ENCODE results near the gene COX10. TPM values are rescaled to one million over a fixed set of nuclear protein-coding genes. Genes with fewer than 3 reads are reported as not detected.

COX10 gene
- total and polyA plus RNA-seq, 9 donors, result 11.4 to 16.1 (median 14.1) TPM

DNA sequence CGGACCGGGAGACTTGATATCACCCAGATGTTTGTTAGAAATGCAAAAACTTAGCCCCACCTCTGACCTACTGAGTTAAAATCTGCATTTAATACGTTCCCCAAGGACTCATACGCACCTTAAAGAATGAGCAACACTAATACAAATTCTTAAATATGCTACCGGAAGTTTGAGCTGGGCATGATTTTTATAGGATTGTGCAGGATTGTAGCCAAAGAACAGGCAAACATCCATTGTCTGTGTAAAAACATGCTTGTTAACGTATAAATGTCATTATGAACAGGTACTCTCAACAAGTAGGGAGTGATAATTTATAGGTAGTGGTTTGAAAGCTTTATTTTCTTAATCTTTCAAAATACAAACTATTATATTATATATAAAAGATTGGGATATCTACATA lies 22.3 kb upstream of the COX10 start:
- 50% methylated on average over 2 of the region's 6 CpGs for WGBS (ENCODE audit: insufficient coverage)
- Histone ChIP-seq H3K9me3 (replicated peaks; ENCODE audit: control insufficient read depth, low read depth, low read length) (no peaks in the 10 kb centered on the region), H3K27me3 (ENCODE audit: control insufficient read depth, insufficient read depth, low read length) (no peaks in the 10 kb centered on the region), H3K4me1 (ENCODE audit: control insufficient read depth, insufficient read depth, low read length) (no peaks in the 10 kb centered on the region), H3K27ac (ENCODE audit: low read length) (no peak overlapping the region), H3K36me3 (ENCODE audit: control insufficient read depth, insufficient read depth, low read length) (peaks cover 6% of the 10 kb centered on the region), H3K4me3 (ENCODE audit: low read length) (no peak overlapping the region)
- DNase-seq, result no peak

DNA sequence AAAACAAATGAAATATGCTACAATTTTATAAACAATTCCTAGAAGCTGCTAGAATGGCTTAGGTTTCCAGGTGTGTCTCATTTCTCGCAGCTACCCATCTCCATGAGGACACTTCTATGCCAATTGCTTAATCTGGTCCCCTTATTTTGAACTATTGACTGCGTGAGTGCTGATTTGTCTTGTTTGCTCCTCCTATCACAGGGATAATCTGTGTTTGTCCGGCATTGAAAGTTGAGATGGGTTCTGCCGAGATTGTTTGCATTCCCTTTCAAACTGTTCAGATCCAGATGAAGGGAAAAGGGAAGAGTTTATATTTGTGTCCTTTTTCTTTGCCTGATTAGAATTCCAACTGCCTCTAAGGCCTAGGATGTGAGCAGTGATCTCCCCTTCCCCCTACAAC lies 21.7 kb upstream of the COX10 start:
- DNase-seq, result no peak
- no peaks in the 10 kb centered on the region for H3K4me1 ChIP-seq (ENCODE audit: control insufficient read depth, insufficient read depth, low read length)
- no peaks in the 10 kb centered on the region for H3K9me3 ChIP-seq (replicated peaks; ENCODE audit: control insufficient read depth, low read depth, low read length)
- no peak overlapping the region for H3K4me3 ChIP-seq (ENCODE audit: low read length)
- WGBS (ENCODE audit: insufficient coverage), result no CpG with 5 or more reads among the region's 4 CpGs
- H3K27me3 ChIP-seq (ENCODE audit: control insufficient read depth, insufficient read depth, low read length), result no peaks in the 10 kb centered on the region
- peaks cover 6% of the 10 kb centered on the region for H3K36me3 ChIP-seq (ENCODE audit: control insufficient read depth, insufficient read depth, low read length)
- no peak overlapping the region for H3K27ac ChIP-seq (ENCODE audit: low read length)

DNA sequence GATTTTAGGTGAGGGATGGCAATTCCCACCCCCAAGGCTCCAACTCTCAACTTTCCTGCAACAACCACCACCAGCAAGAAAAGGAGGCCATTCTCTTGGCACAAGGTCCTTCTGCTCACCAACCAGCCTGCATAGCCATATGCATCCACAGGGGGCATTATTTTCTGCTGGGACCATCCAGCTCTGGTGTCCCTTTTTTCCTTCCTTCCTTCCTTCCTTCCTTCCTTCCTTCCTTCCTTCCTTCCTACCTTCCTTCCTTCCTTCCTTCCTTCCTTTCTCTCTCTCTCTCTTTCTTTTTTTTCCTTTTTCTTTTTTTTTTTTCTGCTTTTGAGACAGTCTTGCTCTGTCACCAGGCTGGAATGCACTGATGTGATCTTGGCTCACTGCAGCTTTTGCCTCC lies 21.1 kb upstream of the COX10 start:
- H3K4me1 ChIP-seq (ENCODE audit: control insufficient read depth, insufficient read depth, low read length), result no peaks in the 10 kb centered on the region
- H3K27ac ChIP-seq (ENCODE audit: low read length), result no peak overlapping the region
- H3K9me3 ChIP-seq (replicated peaks; ENCODE audit: control insufficient read depth, low read depth, low read length), result no peaks in the 10 kb centered on the region
- H3K27me3 ChIP-seq (ENCODE audit: control insufficient read depth, insufficient read depth, low read length), result no peaks in the 10 kb centered on the region
- DNase-seq, result no peak
- H3K36me3 ChIP-seq (ENCODE audit: control insufficient read depth, insufficient read depth, low read length), result peaks cover 6% of the 10 kb centered on the region
- no peak overlapping the region for H3K4me3 ChIP-seq (ENCODE audit: low read length)

DNA sequence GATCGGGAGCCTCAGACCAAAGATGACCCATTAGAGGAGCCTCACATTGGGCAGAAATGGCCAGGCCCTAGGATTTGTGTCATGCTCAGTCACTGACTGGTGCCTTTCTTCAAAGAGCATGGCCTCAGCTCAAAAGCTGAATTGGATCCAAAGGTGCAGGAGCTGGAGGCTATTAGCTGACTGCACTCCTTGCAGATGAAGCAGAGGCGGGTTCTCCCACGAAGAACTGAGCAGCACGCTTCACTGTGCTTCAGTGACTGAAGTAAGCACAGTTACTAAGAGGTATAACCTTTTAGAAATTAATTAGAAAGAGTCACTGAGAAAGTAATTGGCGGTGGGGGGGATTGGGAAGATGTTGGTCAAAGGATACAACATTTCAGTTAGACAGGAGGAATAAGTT lies 18.7 kb upstream of the COX10 start:
- Histone ChIP-seq H3K27ac (ENCODE audit: low read length) (no peak overlapping the region), H3K36me3 (ENCODE audit: control insufficient read depth, insufficient read depth, low read length) (peaks cover 6% of the 10 kb centered on the region), H3K27me3 (ENCODE audit: control insufficient read depth, insufficient read depth, low read length) (no peaks in the 10 kb centered on the region), H3K4me3 (ENCODE audit: low read length) (no peak overlapping the region), H3K9me3 (replicated peaks; ENCODE audit: control insufficient read depth, low read depth, low read length) (no peaks in the 10 kb centered on the region), H3K4me1 (ENCODE audit: control insufficient read depth, insufficient read depth, low read length) (no peaks in the 10 kb centered on the region)
- DNase-seq, result no peak
- 92% methylated on average over 2 of the region's 5 CpGs for WGBS (ENCODE audit: insufficient coverage)

DNA sequence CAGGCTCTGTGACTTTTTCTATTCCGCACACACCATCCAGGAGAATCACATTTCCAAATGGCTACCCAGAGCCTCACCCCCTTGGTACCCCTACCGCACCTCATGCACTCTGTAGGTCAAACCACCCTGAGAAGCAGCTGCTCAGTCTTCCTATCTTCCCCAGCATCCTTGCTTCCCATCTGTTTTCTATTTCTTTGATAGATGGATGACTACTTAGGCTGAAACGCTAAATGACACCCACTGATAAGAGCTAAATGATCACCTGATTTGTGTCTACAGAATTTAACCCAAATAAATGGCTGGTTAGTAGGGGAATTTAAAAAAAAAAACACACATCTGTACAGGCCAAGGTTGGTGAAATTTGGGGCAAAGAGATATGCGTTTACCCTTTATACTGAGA lies 17.6 kb upstream of the COX10 start:
- no peaks in the 10 kb centered on the region for H3K9me3 ChIP-seq (replicated peaks; ENCODE audit: control insufficient read depth, low read depth, low read length)
- H3K4me1 ChIP-seq (ENCODE audit: control insufficient read depth, insufficient read depth, low read length), result no peaks in the 10 kb centered on the region
- whole genome bisulfite sequencing (ENCODE audit: insufficient coverage), result 92% methylated on average over 2 of the region's 4 CpGs
- no peak overlapping the region for H3K27ac ChIP-seq (ENCODE audit: low read length)
- DNase-seq, result no peak
- H3K27me3 ChIP-seq (ENCODE audit: control insufficient read depth, insufficient read depth, low read length), result no peaks in the 10 kb centered on the region
- no peak overlapping the region for H3K4me3 ChIP-seq (ENCODE audit: low read length)
- peaks cover 8% of the 10 kb centered on the region for H3K36me3 ChIP-seq (ENCODE audit: control insufficient read depth, insufficient read depth, low read length)

DNA sequence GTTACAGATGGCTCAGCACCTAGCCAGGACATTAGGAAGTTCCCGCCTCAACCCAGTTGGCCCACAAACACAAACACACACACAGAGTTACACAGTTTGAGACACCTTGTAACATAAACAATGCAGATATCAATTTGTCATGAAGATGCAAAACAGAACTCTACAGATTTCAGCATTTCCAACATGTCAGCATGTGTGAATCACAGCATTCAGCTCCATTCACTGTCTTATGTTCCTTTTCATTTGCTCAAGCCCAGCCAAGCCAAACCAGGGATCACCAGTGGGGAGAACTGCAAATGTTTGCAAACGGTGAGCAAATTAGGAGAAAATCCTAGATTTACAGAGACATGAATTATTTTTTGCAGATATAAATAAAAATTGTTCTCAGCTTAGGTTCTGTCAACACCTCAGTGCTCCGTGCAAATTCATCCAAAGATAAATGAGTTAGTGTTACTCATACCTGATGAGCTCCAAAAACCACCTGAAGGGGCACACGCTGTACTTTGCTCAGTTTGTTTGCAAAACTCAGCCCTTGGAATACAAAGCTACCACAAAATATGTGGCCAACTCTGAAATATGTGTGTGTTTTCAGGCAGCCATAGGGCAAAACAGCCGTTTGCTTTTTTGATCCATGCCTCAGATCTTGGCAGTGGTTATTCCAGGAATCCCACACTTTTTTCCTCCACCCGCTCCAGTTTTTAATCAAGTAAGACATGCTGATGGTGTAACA lies 16.3 kb upstream of the COX10 start:
- no peak for DNase-seq
- 100% methylated on average over 2 of the region's 6 CpGs for WGBS (ENCODE audit: insufficient coverage)

GRCh38 chr17:14057591-14057990 lies 11.7 kb upstream of the COX10 start:
- no peak overlapping the region for H3K4me3 ChIP-seq (ENCODE audit: low read length)
- H3K36me3 ChIP-seq (ENCODE audit: control insufficient read depth, insufficient read depth, low read length), result peaks cover 3% of the 10 kb centered on the region
- peaks cover 2% of the 10 kb centered on the region for H3K9me3 ChIP-seq (replicated peaks; ENCODE audit: control insufficient read depth, low read depth, low read length)
- H3K27me3 ChIP-seq (ENCODE audit: control insufficient read depth, insufficient read depth, low read length), result no peaks in the 10 kb centered on the region
- H3K27ac ChIP-seq (ENCODE audit: low read length), result no peak overlapping the region
- no peaks in the 10 kb centered on the region for H3K4me1 ChIP-seq (ENCODE audit: control insufficient read depth, insufficient read depth, low read length)
- no peak for DNase-seq

More for the DNA sequence above, 16.3 kb upstream of the COX10 start:
- H3K9me3 ChIP-seq (replicated peaks; ENCODE audit: control insufficient read depth, low read depth, low read length), result peaks cover 2% of the 10 kb centered on the region
- H3K4me1 ChIP-seq (ENCODE audit: control insufficient read depth, insufficient read depth, low read length), result no peaks in the 10 kb centered on the region
- no peak overlapping the region for H3K4me3 ChIP-seq (ENCODE audit: low read length)
- peaks cover 8% of the 10 kb centered on the region for H3K36me3 ChIP-seq (ENCODE audit: control insufficient read depth, insufficient read depth, low read length)
- no peak overlapping the region for H3K27ac ChIP-seq (ENCODE audit: low read length)
- H3K27me3 ChIP-seq (ENCODE audit: control insufficient read depth, insufficient read depth, low read length), result no peaks in the 10 kb centered on the region

DNA sequence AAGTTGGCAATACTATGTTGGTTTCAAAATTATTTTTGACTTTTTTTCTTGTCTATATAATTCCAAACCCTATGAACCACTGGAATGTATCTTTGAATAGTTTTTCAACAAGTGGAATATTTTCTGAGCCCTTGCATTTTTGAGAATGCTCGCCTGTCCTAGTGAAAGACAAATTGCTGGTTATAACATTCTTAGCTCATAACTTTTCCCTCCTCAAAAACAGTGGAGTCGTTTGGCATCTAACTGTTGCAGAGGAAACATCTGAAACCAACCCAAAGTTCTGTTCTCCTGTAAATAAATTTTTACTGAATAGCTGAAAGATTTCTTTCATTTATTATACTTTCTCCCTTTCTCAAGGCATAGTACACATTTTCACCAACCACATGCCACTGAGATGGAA lies 11.3 kb upstream of the COX10 start:
- no peak overlapping the region for H3K27ac ChIP-seq (ENCODE audit: low read length)
- H3K27me3 ChIP-seq (ENCODE audit: control insufficient read depth, insufficient read depth, low read length), result no peaks in the 10 kb centered on the region
- H3K4me1 ChIP-seq (ENCODE audit: control insufficient read depth, insufficient read depth, low read length), result no peaks in the 10 kb centered on the region
- H3K4me3 ChIP-seq (ENCODE audit: low read length), result no peak overlapping the region
- H3K36me3 ChIP-seq (ENCODE audit: control insufficient read depth, insufficient read depth, low read length), result peaks cover 3% of the 10 kb centered on the region
- peaks cover 2% of the 10 kb centered on the region for H3K9me3 ChIP-seq (replicated peaks; ENCODE audit: control insufficient read depth, low read depth, low read length)
- WGBS (ENCODE audit: insufficient coverage), result no CpG with 5 or more reads among the region's 2 CpGs
- no peak for DNase-seq

DNA sequence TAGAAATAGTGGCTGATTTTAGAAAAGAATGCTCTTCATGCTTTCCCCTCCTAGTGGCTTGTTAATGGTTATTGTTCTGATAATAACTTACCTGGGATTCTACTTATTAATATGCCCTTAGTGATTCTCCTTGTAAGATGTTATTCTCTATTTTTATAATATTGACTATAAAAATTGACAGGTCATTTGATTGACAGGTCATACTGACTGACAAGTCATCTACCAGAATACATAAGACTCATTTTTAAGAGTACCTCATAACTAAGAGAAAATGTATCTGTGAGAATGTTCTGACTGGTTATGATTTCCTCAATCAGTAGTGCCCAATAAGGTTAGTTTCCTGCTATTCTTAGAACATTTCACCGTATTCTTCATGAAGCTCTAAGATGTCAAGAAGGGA lies 8.6 kb upstream of the COX10 start:
- Histone ChIP-seq H3K4me3 (ENCODE audit: low read length) (no peak overlapping the region), H3K4me1 (ENCODE audit: control insufficient read depth, insufficient read depth, low read length) (no peaks in the 10 kb centered on the region), H3K36me3 (ENCODE audit: control insufficient read depth, insufficient read depth, low read length) (peaks cover 3% of the 10 kb centered on the region), H3K27ac (ENCODE audit: low read length) (no peak overlapping the region), H3K27me3 (ENCODE audit: control insufficient read depth, insufficient read depth, low read length) (no peaks in the 10 kb centered on the region), H3K9me3 (replicated peaks; ENCODE audit: control insufficient read depth, low read depth, low read length) (peaks cover 2% of the 10 kb centered on the region)
- no peak for DNase-seq
- no CpG with 5 or more reads among the region's 1 CpG for WGBS (ENCODE audit: insufficient coverage)

- no peak overlapping the region for H3K4me3 ChIP-seq (ENCODE audit: low read length)
- 64% methylated on average over 7 of the region's 10 CpGs for WGBS (ENCODE audit: insufficient coverage)
- no peaks in the 10 kb centered on the region for H3K4me1 ChIP-seq (ENCODE audit: control insufficient read depth, insufficient read depth, low read length)
- no peaks in the 10 kb centered on the region for H3K27me3 ChIP-seq (ENCODE audit: control insufficient read depth, insufficient read depth, low read length)
- H3K36me3 ChIP-seq (ENCODE audit: control insufficient read depth, insufficient read depth, low read length), result no peaks in the 10 kb centered on the region
- DNase-seq, result peak; percentile 25
- peaks cover under 1% of the 10 kb centered on the region for H3K9me3 ChIP-seq (replicated peaks; ENCODE audit: control insufficient read depth, low read depth, low read length)
- H3K27ac ChIP-seq (ENCODE audit: low read length), result peak overlapping the region; percentile 30
Observed at GRCh38 chr17:14061666-14062560, 7.4 kb upstream of the COX10 start.

Measured in muscle of leg (tissue), 11 donors.